Endothelial cell of umbilical vein (primary cell): ENCODE results near the gene CARD14. TPM values are rescaled to one million over a fixed set of nuclear protein-coding genes. Genes with fewer than 3 reads are reported as not detected.

Source experiments
- BruUV-seq: library from RNA; stranded (reverse); fragments of 400-500 nt; replicated peaks from 2 replicates; lab custom pipeline; 2021; lab: Mats Ljungman, UMichigan
- CTCF ChIA-PET: fragments of 300-600, 350-600 bp; sonication (Branson Sonifier 250); formaldehyde crosslinking; loops from one replicate; lab custom pipeline; 2021; ENCODE audit warnings: antibody characterized with exemption, inconsistent platforms; lab: Charles Lee
- POLR2A ChIA-PET: fragments of 300-600, 350-600 bp; sonication (Branson Sonifier 250); formaldehyde crosslinking; loops from one replicate; lab custom pipeline; 2021; ENCODE audit warnings: antibody characterized with exemption, inconsistent platforms; lab: Charles Lee
- DNase-seq: peaks from one replicate; pipeline ENCODE4 v3.0.0-alpha.2; 2011; ENCODE audit warnings: low read depth, low spot score
- FAIRE-seq: peaks from 2 replicates; lab custom pipeline; 2011; peaks lifted over from hg19 to GRCh38; lab: Jason Lieb, UNC
- H2AFZ ChIP-seq: 2 replicates; pipeline ENCODE4 v1.6.0; 2012; ENCODE audit warnings: low read depth, low read length, control low read depth, inconsistent platforms
- H3K27ac ChIP-seq: 2 replicates; pipeline ENCODE4 v1.5.1; 2011; ENCODE audit warnings: low read depth, mild to moderate bottlenecking, control low read depth, low read length, moderate library complexity; ENCODE audit not compliant: insufficient read depth
- H3K27me3 ChIP-seq, 2 experiments: 2 replicates each; pipeline versions ENCODE4 v1.6.0 to v1.6.1; 2011; ENCODE audit warnings: low read length in 2 of 2, mixed read lengths in 1 of 2; ENCODE audit not compliant: control insufficient read depth in 2 of 2, insufficient read depth in 2 of 2
- H3K36me3 ChIP-seq, 2 experiments: 2 replicates in 1 of 2; 3 replicates in 1 of 2; pipeline ENCODE4 v1.5.1; 2011; ENCODE audit warnings: low read length in 2 of 2, mild to moderate bottlenecking in 1 of 2, moderate library complexity in 1 of 2; ENCODE audit not compliant: control insufficient read depth in 2 of 2, insufficient read depth in 2 of 2; ENCODE audit errors: extremely low read depth in 1 of 2
- H3K4me1 ChIP-seq: 3 replicates; pipeline ENCODE4 v1.5.1; 2011; ENCODE audit warnings: mild to moderate bottlenecking, low read length; ENCODE audit not compliant: control insufficient read depth, insufficient read depth; ENCODE audit errors: extremely low read depth
- H3K4me2 ChIP-seq: 2 replicates; pipeline ENCODE4 v1.6.1; 2011; ENCODE audit warnings: low read length, control low read depth, mixed read lengths; ENCODE audit not compliant: insufficient read depth
- H3K4me3 ChIP-seq, 3 experiments: fragments of 200-600 bp in 1 of 3; sonication (generic), shearing (Covaris generic) in 1 of 3; replicated peaks in 1 of 3; 2 replicates each; pipeline ENCODE4 v1.5.1; 2011 to 2016; ENCODE audit warnings: control low read depth in 3 of 3, low read length in 3 of 3, mild to moderate bottlenecking in 2 of 3, inconsistent platforms in 1 of 3, low read depth in 1 of 3, moderate library complexity in 1 of 3; ENCODE audit not compliant: insufficient read depth in 1 of 3
- H3K79me2 ChIP-seq: 2 replicates; pipeline ENCODE4 v1.6.0; 2012; ENCODE audit warnings: low read length, inconsistent platforms; ENCODE audit not compliant: control insufficient read depth, insufficient read depth
- H3K9ac ChIP-seq: replicated peaks from 2 replicates; pipeline ENCODE3; 2011; ENCODE audit warnings: low read length, control low read depth; ENCODE audit not compliant: insufficient read depth; ENCODE audit errors: extremely low read depth
- H3K9me1 ChIP-seq: replicated peaks from 3 replicates; pipeline ENCODE4 v1.6.0; 2011; ENCODE audit warnings: mild to moderate bottlenecking, low read length; ENCODE audit not compliant: control insufficient read depth, insufficient read depth; ENCODE audit errors: extremely low read depth
- H3K9me3 ChIP-seq: replicated peaks from 2 replicates; pipeline ENCODE4 v1.5.1; 2012; ENCODE audit warnings: low read length, inconsistent platforms; ENCODE audit not compliant: control insufficient read depth, insufficient read depth
- H4K20me1 ChIP-seq: replicated peaks from 2 replicates; pipeline ENCODE3; 2011; ENCODE audit warnings: mild to moderate bottlenecking, low read length; ENCODE audit not compliant: control insufficient read depth, insufficient read depth; ENCODE audit errors: extremely low read depth
- EZH2 ChIP-seq: IDR thresholded peaks from 2 replicates; pipeline ENCODE4 v1.6.1; 2012; ENCODE audit warnings: borderline replicate concordance, low read depth, mild to moderate bottlenecking, moderate library complexity, low read length, inconsistent platforms; ENCODE audit not compliant: severe bottlenecking
- FOS ChIP-seq: IDR thresholded peaks from 2 replicates; pipeline ENCODE4 v1.6.1; 2011; ENCODE audit warnings: mild to moderate bottlenecking, low read length, moderate library complexity, borderline replicate concordance; ENCODE audit not compliant: insufficient read depth
- GATA2 ChIP-seq: IDR thresholded peaks from 2 replicates; pipeline ENCODE4 v1.7.0; 2011; ENCODE audit warnings: low read depth, mild to moderate bottlenecking, moderate library complexity, mixed read lengths, low read length; ENCODE audit not compliant: insufficient read length, insufficient read depth
- JUN ChIP-seq: IDR thresholded peaks from 2 replicates; pipeline ENCODE4 v1.6.1; 2011; ENCODE audit warnings: borderline replicate concordance, low read depth; ENCODE audit not compliant: insufficient read length, insufficient read depth
- MAX ChIP-seq: IDR thresholded peaks from 2 replicates; pipeline ENCODE4 v1.6.1; 2011; ENCODE audit not compliant: insufficient read depth, insufficient read length
- MYC ChIP-seq: IDR thresholded peaks from one replicate; pipeline ENCODE4 v1.6.1; 2011; ENCODE audit warnings: mild to moderate bottlenecking, low read depth, low read length
- POLR2A ChIP-seq: IDR thresholded peaks from 2 replicates; pipeline ENCODE4 v1.6.1; 2012; ENCODE audit warnings: low read depth, mild to moderate bottlenecking, control low read depth, low read length
- POLR2AphosphoS5 ChIP-seq: IDR thresholded peaks from 2 replicates; pipeline ENCODE4 v1.6.1; 2012; ENCODE audit warnings: low read depth, mild to moderate bottlenecking, control low read depth, low read length, moderate library complexity; ENCODE audit not compliant: insufficient read depth
- dilution Hi-C: fragments of 300-500 bp; cut with MboI; formaldehyde crosslinking; loops from one replicate; pipeline ENCODE4 v1.15.0; 2019; ENCODE audit warnings: low sequenced_read_pairs; ENCODE audit not compliant: extremely low pct_ligation_motif_present
- intact Hi-C: fragments of 100-400 bp; cut with micrococcal nuclease; formaldehyde crosslinking; loops from one replicate; pipeline ENCODE4 v1.10.0; 2022
- polyA plus RNA-seq, 4 experiments: library from polyadenylated mRNA; depleted of rRNA in 3 of 4; stranded (reverse) in 3 of 4; unstranded in 1 of 4; fragments of >200 nt; gene quantifications; 2 replicates each; pipeline versions ENCODE4 v1.2.1 to v1.2.3, GENCODE V29; 2011 to 2012; ENCODE audit warnings: missing spikeins in 1 of 4
- total RNA-seq: library from RNA; stranded (reverse); gene quantifications from 2 replicates; pipeline ENCODE4 v1.2.3, GENCODE V29; 2021
- TF ChIP-seq, protein P1 (sequence below), 2 donors: IDR thresholded peaks; 1 replicate in 1 of 2; 2 replicates in 1 of 2; pipeline ENCODE4 v1.5.1; 2011; ENCODE audit warnings: low read length in 2 of 2, mild to moderate bottlenecking in 2 of 2, moderate library complexity in 2 of 2, control low read depth in 1 of 2, inconsistent platforms in 1 of 2, low read depth in 1 of 2; ENCODE audit not compliant: insufficient read depth in 1 of 2; ENCODE audit errors: extremely low read depth in 1 of 2

The CARD14 gene
- total and polyA plus RNA-seq, 2 donors (not counting 3 experiments of a cell fraction or from before 2014, with no cell fraction given): not detected

DNA sequence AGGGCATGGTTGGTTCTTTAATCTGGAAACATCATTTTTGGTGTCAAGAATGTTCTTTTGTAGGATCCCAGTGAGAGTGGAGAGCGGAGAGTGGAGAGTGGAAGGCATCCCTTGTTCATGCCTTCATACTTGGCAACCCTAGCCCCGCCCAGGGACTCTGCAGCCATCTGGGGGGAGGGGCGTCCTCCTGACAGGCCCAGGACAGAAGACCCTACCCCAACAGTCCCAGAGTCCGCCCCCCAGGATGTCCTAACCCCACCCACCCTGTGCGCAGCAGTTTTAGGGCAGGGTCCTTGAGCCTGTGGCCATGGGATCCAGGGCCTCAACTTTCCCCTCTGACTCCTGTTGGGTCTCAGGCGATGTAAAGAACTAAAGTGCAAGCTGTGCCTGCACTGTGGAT is 54.9 kb downstream of the CARD14 start:
- POLR2A ChIA-PET: no interaction called here
- H3K9me1 ChIP-seq: no peaks in the 10 kb centered on the region
- dilution Hi-C loops: no loop called here

More for the DNA sequence above, 54.9 kb downstream of the CARD14 start:
- Histone ChIP-seq H4K20me1 (no peaks in the 10 kb centered on the region), H3K9me3 (no peaks in the 10 kb centered on the region), H3K4me2 (no peak overlapping the region), H3K79me2 (peaks cover 2% of the 10 kb centered on the region), H2AFZ (no peak overlapping the region), H3K27ac (no peak overlapping the region), H3K4me1 (peaks cover 6% of the 10 kb centered on the region), H3K27me3 (no peaks in the 10 kb centered on the region), H3K9ac (no peak overlapping the region), H3K4me3 (no peak overlapping the region), H3K36me3 (peaks cover 0 to 6% of the 10 kb centered on the region in 2 experiments)
- TF ChIP-seq GATA2: no peak
- no peak for TF ChIP-seq POLR2A
- no peak for TF ChIP-seq EZH2
- no peak for TF ChIP-seq MAX
- no peak for TF ChIP-seq FOS
- TF ChIP-seq POLR2AphosphoS5: no peak
- TF ChIP-seq JUN: no peak
- TF ChIP-seq, protein P1, sequence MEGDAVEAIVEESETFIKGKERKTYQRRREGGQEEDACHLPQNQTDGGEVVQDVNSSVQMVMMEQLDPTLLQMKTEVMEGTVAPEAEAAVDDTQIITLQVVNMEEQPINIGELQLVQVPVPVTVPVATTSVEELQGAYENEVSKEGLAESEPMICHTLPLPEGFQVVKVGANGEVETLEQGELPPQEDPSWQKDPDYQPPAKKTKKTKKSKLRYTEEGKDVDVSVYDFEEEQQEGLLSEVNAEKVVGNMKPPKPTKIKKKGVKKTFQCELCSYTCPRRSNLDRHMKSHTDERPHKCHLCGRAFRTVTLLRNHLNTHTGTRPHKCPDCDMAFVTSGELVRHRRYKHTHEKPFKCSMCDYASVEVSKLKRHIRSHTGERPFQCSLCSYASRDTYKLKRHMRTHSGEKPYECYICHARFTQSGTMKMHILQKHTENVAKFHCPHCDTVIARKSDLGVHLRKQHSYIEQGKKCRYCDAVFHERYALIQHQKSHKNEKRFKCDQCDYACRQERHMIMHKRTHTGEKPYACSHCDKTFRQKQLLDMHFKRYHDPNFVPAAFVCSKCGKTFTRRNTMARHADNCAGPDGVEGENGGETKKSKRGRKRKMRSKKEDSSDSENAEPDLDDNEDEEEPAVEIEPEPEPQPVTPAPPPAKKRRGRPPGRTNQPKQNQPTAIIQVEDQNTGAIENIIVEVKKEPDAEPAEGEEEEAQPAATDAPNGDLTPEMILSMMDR (IDR thresholded peaks at IDR 0.05; ENCODE audit: extremely low read depth in 1 of 2, insufficient read depth in 1 of 2, low read depth in 1 of 2, low read length in 2 of 2): no peak
- TF ChIP-seq MYC: no peak
- intact Hi-C loops: no loop called here
- no TSS peak for BruUV-seq
- FAIRE-seq: no peak
- CTCF ChIA-PET: interaction anchor here (1.4 kb wide), 1 partner anchor 123 kb away, joined by 4 read pairs; the partner anchor contains the start of gene GAA
- DNase-seq: no peak
